Stimulated activated CD4-positive, alpha-beta T cell treated with anti-CD3 and anti-CD28 coated beads, TNF-alpha, amount 100 ng/mL, for 24 hours (primary cell): ENCODE measurements around the gene LTBP1.

ENCODE experiments used
- DNase-seq, 3 experiments: peaks; one replicate each; pipeline ENCODE4 v3.0.0-alpha.2; 2020; ENCODE audit warnings: low read depth in 3 of 3

Gene LTBP1

DNA sequence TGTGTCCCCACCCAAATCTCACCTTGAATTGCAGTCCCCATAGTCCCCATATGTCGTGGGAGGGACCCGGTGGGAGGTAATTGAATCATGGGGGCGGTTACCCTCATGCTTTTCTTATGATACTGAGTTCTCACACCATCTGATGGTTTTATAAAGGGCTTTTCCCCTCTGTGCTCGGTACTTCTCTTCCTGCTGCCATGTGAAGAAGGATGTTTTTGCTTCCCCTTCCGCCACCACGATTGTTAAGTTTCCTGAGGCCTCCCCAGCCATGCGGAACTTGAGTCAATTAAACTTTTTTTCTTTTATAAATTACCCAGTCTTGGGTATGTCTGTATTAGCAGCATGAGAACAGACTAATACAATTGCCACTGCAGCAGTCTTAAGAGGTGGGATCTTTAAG, 134.9 kb downstream of the LTBP1 start:
- no peak for DNase-seq

- DNase-seq: no peak
Observed at GRCh38 chr2:33083699-33084387, 137.1 kb downstream of the LTBP1 start.

- DNase-seq: no peak
Observed at GRCh38 chr2:33084433-33084832, 137.7 kb downstream of the LTBP1 start.

DNA sequence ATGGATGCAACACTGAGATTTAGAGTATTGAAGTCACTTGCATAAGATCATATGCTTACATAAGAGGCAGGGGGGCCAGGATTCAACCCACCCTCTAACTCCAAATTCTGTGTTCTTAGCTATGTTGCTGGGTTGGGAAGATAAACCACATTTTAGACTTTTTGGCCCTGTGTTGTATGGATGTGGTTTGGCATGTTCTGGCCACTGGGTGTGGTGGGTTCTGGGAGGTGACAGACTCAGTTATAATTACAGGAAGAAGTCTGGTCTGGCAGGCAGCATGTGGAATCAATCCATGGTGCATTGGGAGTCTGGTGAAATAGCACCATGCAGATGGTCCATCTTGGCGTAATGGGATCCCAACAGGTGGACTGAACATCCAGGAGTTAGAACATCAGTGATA, 138.9 kb downstream of the LTBP1 start:
- no peak for DNase-seq

GRCh38 chr2:33086400-33087015, 139.8 kb downstream of the LTBP1 start:
- DNase-seq: no peak

- no peak for DNase-seq
Observed at GRCh38 chr2:33090553-33091134, 143.9 kb downstream of the LTBP1 start.

GRCh38 chr2:33091541-33092123, 144.9 kb downstream of the LTBP1 start:
- DNase-seq: no peak

DNA sequence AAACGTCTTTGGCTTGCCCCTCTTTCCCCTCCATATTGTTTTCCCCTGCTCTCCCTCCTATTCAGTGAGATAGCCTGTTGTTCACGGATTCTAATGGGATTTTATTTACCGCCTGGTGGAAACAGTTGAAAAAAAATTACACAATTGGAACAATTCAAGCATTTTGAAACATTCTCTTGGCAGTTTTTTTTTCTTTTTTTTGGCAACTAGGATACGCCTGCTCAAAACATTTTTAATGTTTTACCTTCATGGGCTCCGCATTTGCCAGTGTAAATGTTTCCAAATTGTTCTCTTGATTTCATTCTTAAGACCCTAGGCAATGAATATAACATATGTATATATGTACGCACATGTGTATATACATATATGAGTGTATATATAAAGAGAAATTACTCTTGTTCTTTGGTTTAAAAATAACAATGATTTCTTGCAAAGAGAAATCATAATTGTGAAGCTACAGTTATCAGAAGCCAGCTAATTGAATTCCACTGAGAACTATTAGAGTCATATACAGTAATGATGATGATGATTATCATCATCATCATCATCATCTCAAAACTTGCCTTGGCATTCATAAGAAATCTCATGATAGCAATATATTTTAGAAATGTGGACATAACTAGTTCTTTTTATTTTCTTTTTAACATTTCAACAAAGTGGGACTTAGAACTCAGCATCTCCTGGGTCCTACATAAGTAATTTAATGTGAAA, 146.7 kb downstream of the LTBP1 start:
- DNase-seq: no peak

DNA sequence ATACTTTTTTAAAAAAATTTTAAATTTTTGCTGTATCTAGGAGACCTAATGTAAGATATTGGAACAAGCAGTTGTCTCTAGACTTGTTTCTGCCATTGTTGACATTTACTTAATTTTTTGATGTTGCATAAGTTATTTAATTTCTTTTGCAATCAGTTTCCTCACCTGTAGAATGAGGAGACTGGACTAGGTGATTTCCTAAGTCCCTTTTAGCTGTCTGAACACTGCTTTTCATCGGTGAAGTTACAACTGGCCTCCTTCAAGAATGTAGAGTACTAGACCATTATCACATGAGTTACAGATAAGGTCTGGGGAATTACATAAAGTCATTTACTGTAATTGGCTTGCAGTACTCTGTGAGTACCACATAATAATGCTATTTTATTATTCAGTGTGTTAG, 147.6 kb downstream of the LTBP1 start:
- no peak for DNase-seq

DNA sequence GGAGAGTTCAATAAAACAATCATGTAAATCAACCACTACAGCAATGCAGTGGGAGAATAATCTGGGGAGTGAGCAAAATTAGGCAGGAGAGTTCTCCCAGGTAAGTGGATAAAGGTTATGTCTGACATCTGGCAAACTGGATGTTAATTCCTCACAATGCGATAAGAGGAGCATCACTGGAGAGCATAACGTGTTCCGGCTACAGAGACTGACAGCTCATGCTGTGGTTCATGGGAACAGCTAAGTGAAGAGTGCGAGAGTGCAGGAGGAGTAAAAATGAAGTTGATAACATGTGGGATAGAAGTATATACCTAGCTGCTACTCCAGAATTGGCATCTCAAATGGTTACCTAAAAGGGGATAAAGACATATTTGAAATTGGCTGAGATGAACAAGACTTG, 153.2 kb downstream of the LTBP1 start:
- no peak for DNase-seq

- DNase-seq: no peak
Observed at GRCh38 chr2:33100921-33101320, 154.2 kb downstream of the LTBP1 start.

GRCh38 chr2:33104052-33104623, 157.4 kb downstream of the LTBP1 start:
- no peak for DNase-seq

DNA sequence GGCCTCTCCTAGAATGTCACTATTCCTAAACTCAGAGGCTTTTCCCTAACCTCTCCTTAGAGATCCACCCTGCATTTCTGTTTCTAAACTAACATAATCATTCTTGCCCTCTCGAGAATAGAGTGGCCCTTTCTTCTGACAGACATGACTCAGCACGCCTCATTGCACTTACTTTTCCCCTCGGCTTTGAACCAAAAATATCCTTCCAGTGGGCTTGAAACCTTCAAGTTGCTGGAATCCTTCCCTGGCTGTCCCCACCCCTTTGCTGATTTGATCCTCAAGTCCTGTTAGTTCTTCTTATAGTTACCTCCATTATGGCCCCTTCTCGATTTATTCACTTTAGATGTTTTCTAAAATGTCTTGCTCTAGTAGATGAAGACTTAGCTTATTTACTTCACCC, 158.0 kb downstream of the LTBP1 start:
- no peak for DNase-seq

GRCh38 chr2:33106115-33106514, 159.4 kb downstream of the LTBP1 start:
- no peak for DNase-seq

DNA sequence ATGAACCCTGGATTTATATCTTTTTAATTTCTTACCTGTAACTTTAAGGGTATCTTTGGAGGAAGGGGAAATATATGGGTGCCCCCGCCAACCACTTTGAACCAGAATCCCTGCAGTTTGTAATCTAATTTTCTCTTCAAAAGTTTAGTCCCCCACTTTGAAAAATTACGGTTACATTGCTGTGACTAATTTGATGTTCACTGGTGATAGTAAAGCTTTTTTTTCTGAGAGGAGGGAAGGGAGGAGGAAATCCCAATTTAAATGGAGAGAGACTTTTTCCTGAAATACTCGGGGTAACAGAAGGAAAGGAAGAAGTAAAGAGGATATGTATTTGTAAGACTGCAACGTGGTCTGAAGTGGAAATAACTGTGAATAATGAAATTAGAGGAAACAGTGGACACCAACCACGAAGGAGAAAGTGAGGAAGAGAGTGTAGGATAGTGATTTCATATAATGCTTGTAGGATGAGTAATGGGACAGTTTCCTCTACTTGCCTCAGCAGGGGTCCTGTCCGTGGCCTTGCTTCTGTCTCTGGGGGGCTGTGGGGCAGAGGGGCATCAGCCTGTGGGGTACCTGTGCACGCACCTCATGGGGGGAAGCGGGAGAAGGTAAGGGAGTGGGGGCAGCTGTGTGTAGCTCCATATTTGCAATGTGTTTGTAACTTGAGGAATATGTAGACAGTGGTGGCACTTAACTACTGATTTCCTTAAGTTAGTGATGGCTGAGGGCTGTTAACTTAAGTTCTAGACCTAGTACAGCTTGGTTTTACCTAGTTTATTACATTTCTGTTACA, 161.1 kb downstream of the LTBP1 start:
- no peak for DNase-seq

DNA sequence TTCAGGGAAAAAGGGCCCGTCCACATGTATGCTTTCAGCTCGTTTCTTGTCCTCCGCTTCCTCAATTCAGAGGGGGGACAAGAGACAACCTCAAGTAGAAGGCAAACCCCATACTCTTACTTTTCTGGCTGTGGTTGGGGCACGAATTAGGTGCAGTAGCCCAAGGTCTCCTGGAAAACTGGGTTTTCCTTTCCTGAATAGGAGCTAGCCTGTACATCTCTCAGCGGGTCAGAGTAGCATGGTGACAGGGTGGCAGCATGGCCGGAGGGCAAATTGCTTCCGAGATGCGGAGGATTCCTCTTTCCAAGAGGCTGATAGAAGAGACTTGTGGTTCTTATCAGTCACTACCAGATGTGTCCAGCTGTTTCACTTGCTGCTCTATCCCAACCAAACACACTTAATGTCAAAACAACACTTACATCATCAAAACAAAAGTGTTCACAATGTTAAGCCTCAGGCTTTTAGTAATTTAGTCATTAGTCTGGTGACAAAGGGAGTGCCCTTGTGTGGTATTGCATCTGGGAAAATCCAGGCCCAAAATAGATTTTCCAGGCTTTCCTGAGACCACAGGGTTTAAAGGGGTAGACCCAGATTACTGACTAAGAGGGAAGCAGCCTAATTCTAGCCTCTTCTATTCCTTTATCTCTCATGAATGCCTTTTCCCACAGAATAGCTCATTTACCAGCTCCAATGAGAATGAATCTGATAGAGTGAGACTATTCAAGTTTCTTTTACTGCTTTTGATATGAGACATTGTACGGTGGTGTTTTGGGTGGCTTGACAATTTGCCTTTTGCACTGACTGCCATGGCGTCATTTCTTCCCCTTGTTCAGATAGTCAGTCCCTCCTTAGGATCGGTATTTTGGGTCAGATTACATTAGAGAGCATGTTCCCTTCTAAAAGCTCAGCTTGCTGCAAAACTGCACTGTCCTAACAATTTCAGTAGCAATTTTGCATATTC, 162.0 kb downstream of the LTBP1 start:
- DNase-seq: no peak

DNA sequence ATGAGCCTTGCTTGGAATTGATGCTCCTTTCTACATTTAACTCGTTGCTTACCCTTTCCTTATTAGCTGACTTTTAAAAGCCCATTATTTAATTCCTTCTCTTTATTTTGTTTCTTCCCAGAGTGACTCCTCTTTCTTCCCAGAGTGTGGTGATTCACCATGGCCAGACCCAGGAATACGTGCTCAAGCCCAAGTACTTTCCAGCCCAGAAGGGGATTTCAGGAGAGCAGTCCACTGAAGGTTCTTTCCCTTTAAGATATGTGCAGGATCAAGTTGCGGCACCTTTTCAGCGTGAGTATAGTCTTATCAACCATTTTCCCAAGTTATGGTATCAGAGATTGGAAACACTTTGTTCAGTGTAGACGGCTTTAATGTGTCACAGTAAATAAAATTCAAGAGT, 163.7 kb downstream of the LTBP1 start:
- no peak for DNase-seq

- DNase-seq: no peak
Observed at GRCh38 chr2:33111002-33111446, 164.3 kb downstream of the LTBP1 start.

DNA sequence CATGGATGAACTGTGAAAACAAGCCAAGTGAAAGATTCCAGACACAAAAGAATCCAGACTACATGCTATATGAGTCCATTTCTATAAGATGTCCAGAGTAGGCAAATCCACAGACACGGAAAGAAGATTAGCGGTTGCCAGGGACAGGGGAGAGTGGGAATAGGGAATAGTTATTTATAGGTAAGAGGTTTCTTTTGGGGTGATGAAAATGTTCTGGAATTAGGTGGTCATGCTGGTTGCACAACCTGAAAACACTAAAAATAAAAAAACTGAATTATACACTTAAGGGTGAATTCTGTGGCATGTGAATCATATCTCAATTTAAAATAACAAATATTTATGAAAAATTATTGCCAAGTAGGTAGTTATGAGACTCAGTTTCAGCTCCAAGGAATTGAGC, 168.4 kb downstream of the LTBP1 start:
- no peak for DNase-seq

DNA sequence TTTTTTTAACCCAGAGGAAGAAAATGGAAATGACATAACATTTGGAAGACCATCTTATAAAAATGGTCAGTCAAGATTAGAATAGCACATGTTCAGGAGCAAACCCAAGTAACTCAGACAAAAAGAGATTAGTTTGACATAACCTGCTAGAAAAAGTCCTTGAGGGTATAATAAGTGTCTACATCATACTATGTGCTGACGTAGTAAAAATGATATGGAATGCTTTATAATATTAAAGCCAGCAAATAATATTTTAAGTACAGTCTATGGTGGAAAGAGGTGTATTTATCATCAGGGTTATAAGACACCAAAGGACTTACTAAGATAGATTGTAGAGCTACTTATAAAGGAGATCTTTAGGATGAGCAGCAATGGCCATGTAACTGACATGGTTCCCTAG, 169.0 kb downstream of the LTBP1 start:
- DNase-seq: no peak
